T-helper 22 cell (primary cell): ENCODE data around the gene ZNF598.
"Not testable (repeated sequence)": the region's sequence is repeated elsewhere in the genome, so short reads cannot be mapped to it uniquely, and the experiment has no call there.

Source experiments
- DNase-seq: peaks from one replicate; pipeline ENCODE4 v3.0.0-alpha.2; 2020; ENCODE audit warnings: low read depth

The ZNF598 gene

DNA sequence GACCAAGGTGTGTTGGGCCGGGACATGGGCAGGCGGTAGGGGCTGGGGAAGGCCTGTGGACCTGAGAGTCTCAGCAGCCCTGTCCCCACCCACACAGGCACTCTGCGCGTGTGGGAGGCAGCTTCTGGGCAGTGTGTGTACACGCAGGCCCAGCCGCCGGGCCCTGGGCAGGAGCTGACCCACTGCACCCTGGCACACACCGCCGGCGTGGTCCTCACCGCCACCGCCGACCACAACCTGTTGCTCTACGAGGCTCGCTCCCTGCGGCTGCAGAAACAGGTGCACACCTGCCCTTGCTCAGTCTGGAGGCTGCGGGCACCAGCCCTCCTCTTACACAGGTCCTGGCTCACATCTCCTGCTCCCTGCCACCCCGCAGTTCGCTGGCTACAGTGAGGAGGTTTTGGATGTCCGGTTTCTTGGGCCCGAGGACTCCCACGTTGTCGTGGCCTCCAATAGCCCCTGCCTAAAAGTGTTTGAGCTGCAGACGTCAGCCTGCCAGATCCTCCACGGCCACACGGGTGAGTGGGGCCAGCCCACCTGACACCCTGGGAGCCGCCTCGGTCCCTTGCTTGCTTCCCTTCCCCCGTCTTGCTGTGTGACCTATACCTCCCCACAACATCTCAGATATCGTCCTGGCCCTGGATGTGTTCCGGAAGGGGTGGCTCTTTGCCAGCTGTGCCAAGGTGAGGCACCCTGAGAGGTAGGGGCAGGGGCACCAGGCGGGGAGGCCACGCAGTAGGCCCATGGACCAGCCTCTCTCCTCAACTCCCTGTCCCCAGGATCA lies 34.0 kb downstream of the ZNF598 start:
- DNase-seq: no peak

DNA sequence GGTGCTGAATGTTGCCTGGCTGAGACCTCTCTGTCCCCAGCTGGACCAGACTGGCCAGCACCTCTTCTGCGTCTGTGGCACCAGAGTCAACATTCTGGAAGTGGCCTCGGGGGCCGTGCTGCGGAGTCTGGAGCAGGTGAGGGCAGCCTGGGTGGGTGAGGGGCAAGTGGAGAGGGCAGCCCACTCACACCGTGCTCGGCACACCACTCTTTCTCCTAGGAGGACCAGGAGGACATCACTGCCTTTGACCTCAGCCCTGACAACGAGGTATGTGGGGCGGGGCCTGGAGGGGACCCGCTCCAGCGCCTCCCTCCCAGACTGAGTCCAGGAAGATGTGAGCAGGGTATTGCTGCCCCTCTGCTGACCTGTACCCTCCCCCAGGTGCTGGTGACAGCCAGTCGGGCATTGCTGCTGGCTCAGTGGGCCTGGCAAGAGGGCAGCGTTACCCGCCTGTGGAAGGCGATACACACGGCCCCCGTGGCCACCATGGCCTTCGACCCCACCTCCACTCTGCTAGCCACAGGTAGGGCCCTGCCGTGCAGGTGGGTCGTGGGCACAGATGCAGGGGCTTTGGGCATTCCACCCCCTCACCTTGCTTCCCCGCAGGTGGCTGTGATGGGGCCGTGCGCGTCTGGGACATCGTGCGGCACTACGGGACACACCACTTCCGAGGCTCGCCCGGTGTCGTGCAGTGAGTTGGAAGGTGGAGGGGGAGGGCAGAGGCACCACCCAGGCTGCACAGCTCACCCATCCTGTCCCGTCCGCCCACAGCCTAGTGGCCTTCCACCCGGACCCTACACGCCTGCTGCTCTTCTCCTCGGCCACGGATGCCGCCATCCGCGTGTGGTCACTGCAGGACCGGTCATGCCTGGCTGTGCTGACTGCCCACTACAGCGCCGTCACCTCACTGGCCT lies 35.2 kb downstream of the ZNF598 start:
- no peak for DNase-seq

DNA sequence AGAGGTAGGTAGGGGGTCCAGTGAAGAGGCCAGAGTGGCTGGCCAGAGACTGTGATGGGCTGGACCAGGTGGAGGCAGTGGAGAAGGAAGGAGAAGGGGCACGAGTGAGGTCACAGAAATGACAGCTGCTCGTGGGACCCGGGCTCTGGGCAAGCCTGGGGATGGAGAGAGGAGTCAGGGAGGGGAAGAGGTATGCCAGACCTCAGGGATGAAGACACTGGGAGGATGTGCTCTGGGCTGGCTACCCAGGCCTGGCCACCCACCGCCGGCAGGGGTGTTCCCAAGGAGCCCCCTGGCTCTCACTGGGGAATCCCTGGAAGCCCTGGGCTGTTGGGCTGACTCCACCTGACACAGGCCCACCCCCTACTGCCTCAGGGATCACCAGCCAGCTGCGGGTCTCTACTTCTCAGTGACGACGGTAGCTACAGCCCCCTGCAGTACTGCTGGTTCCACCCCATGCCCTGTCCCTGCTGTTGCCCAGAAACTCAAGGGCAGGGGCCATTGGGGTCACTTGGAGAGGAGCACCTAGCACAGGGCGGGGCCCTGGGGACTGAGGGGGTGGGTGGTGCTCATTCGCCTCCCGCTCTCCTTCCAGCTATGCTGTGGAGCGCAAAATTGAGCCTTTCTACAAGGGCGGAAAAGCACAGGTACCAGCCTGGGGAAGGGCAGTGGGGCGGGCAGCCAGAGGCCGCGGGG lies 36.0 kb downstream of the ZNF598 start:
- DNase-seq: no peak

DNA sequence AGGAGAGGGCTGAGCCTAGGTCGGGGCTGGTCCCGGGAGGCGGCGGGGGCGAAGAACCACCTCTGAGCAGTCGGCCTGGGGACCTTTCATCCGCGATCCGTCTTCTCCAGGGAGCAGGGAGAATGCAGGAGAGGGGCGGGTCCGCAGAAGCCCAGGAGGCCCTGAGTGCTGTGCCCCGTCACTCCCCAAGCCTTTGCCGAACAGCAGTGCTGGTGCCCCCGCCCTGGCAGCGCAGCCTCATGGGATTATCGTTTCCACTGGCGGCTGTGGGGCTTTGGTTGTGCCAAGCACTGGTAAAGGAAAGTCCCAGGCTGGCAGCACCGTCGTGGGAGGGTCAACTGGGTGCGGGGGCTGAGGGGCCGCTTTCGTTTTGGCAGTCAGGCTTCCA lies 37.1 kb downstream of the ZNF598 start:
- no peak for DNase-seq

DNA sequence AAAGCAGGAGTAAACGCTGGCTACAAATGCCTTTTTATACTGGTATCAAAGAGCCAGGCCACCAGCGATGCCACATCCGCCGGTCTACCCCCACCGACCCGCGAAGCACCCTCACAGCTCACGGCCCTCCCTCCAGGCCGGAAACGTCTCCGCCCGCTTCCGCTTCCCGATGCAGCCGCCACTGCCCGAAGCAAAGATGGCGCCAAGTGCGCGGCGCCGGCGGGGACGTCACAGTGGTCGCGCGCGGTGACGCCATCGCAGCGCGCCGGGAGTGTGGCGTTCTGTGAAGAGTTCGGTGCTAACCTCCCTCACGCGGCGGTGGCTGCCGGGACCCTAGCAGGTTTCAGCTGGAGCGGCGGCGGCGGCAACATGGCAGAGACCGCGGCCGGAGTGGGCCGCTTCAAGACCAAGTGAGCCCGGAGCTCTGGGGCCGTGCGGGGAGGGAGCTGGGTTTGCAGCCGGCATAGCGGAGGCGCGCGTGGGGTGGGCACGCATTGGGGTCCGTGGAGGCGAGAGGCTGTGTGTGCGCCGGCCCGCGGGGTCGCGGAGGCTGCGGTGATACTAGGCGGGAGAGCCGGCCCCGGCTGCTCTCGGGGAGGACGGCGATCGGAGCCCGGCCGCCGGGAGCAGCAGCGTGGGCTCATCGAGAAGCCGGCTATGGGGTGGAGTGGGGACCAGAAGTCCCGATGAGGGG lies 37.7 kb downstream of the ZNF598 start, which contains the start of gene TBL3:
Gene TBL3 (plus strand): TSS at position 258 of the 694 bp plus-strand sequence. CDS start 112 bp downstream, at position 370.
- peak; percentile 95 for DNase-seq

DNA sequence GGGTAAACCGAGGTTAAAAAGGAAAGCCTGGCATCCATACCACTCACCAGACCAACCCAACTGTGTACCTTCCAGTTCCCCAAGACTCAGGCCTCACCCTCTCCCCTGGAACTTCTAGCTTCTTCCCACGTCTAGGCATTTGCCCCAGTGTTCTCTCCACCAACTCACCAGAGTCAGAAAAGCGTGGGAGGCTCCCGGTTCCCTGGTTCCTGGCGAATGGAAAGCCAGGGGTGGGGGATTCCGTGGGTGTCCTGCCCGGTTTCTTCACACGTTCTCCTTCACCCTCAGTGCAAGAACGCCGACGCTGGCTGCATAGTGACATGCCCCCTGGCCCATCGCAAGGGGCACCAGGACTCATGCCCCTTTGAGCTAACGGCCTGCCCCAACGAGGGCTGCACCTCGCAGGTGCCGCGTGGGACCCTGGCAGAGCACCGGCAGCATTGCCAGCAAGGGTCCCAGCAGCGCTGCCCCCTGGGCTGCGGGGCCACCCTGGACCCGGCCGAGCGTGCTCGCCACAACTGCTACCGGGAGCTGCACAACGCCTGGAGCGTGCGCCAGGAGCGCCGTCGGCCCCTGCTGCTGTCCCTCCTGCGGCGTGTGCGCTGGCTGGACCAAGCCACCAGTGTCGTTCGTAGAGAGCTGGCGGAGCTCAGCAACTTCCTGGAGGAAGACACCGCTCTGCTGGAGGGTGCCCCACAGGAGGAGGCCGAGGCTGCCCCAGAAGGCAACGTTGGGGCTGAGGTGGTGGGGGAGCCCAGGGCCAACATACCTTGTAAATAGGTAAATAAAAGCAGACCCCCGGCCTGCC lies 41.3 kb downstream of the ZNF598 start:
- DNase-seq: no peak

DNA sequence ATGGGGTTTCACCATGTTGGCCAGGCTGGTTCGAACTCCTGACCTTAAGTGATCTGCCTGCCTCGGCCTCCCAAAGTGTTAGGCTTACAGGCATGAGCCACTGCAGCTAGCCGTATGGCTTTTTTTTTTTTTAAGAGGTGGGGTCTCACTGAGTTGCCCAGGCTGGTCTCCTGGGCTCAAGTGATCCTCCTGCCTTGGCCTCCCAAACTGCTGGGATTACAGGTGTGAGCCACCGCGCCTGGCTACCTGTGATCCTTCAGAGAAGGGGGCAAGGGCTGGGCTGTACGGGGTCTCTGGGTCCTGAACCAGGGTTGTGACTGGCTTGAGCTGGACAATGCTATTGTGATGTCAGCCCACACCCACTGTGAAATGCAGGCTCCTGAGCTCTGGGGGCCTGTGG lies 43.2 kb downstream of the ZNF598 start, which contains the start of gene RNF151:
Gene RNF151 (plus strand): TSS at position 397 of the 400 bp plus-strand sequence. CDS start 26 bp downstream, outside the sequence.
- no peak for DNase-seq

DNA sequence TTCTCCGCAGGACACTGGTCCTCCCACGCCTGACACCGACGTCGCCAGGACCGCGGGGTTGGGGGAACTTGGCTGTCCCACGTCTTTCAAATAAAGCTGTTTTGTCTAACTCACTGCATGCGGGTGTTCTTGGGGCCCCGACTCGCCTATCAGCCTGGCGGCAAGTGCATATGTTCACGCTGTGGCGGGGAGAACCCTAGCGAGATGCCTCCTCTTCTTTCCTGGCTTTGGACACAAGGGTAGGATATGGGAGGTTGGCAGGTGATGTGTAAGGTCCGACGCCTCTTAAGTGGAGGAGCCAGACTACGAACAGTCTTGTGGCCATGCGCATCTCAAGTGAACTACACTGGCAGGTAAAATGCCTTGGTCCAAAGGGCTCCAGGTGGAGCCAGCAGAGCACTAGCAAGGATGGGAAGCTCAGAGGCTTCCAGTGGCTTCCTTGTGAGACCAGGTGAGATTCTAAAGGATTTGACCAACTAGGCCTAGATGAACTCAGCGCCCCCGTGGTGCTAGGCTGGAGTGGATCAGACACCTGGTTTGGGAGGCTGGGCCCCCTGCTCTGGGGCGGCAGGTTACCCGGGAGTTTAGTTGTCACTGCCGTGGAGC lies 44.1 kb downstream of the ZNF598 start:
- no peak for DNase-seq

DNA sequence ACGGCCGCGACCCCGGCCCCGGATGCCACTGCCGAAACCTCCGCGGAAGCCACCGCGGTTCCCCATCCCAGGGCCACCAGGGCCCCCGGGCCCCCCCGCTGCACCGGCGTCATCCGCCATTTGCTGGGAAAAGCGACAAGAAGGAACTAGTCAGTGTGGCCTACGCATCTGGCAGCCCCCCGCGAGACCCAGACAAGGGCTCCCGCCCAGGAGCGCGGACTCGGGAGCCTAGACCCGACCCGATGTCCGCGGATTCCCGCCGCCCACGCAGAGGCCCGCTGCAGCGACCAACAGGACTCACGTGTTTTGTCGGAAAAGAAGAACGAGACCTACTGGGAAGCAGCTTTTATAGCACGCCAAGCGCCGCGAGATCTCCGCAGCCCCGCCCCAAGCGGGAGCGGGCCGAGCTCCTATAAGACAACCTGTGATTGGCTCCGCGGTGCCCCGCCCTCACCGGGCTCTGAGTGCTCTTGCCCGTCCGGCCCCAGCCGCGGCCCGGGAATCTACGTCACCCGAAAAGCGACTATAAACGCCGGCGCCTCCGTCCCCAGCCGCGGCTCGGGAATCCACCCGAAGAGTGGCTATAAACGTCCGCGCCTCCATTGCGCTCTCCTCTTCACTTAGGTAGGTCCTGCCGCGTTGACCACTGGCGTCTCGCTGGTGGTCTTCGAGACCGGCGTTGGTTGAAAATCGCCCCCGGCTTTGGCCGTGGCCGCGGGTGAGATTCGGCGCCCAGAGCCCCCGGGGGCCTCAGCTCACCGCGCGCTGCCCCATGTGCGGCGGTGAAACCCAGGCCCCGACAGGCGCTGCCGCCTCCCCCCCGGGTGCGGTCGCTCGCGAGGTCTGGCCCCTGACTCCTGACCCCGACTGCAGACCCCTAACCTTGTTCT lies 44.9 kb downstream of the ZNF598 start, which contains the start of gene RPS2:
Gene RPS2 (minus strand): TSS at position 321 of the 890 bp plus-strand sequence. CDS start 201 bp downstream, at position 120.
- peak; percentile 100 for DNase-seq

DNA sequence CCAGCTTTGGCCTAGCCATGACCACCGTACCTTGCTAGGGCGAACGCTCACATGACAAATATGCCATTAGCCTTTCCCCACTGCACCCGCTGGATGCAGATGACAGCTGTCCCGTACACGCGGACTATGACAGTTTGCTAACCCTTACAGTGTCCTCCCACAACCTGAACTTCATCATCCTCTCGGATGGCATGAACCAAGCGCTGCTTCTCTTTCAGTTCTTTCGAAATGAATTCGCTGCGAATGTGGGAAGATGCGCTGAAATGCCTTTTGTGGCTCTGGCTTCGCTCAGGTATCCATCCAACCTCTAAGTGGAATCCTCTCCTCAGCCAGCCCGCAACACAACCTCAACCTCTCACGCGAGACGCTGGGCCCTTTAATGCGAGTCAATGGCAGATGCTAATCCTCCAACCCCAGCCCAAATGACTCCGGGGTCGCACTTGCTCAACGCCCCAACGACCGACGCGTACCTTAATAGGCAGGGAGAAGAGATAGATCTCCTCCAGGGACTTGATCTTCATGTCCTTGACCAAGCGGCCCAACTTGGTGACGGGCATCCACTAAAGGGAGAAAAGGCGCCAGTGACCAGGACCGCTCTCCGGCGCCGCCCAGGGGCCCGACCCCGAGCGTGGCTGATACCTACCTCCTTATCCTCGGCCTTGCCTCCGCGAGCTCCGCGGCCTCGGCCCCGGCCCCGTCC lies 45.7 kb downstream of the ZNF598 start:
- DNase-seq: no peak

DNA sequence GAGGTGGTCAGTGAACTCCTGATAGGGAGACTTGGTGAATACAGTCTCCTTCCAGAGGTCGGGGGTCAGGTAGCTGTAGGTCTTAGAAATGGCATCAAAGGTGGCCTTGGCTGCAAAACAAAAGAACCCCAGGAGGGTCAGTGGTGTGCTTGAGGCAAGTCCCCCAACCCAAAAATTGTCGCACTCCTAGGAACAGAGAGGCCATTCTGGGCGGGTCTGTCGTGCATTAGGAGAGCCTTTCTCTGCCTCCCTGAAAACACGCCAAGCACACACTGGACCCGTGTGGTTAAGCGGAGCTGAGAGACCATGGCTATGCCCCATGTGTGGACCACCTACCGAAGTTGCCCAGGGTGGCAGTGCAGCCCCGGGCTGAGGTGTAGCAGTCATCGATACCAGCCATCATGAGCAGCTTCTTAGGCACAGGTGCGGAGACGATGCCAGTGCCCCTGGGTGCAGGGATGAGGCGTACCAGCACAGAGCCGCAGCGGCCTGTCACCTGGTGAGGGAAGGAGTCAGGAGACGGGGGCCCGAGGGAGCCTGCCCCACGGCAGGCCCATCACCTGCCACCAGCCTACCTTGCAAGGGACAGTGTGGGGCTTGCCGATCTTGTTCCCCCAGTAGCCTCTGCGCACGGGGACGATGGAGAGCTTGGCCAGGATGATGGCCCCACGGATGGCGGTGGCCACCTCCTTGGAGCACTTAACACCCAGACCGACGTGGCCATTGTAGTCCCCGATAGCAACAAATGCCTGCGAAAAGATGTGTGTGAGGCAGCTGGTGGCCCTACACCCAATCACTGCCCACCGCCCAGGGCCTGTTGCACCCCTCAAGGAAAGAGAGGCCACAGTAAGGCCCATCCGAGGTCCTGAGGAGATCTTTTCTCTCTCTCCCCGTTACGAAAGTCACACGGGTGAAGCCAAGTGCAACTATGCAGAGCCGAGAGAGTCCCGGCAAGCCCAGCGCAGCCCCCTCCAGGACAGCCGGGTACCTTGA lies 47.2 kb downstream of the ZNF598 start:
- not testable (repeated sequence) for DNase-seq

DNA sequence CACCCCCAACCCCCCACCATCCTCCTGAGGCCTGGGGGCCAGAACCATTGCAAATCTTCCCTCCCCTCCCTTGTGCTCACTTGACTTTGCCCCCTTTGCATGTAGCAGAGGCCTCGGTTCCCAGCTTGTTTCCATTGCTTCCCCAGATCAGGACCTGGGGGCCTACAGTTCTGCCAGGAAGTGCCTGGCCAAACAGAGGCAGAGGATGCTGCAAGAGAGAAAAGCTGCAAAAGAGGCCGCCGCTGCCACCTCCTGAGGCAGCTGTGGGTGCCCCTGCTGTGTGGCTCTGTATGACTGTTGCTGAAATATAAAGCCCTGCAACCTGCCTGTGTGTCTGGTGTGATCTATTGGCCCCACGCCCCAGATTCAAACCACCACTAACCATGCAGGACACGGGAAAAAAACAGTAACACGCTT lies 48.0 kb downstream of the ZNF598 start:
- no peak for DNase-seq

DNA sequence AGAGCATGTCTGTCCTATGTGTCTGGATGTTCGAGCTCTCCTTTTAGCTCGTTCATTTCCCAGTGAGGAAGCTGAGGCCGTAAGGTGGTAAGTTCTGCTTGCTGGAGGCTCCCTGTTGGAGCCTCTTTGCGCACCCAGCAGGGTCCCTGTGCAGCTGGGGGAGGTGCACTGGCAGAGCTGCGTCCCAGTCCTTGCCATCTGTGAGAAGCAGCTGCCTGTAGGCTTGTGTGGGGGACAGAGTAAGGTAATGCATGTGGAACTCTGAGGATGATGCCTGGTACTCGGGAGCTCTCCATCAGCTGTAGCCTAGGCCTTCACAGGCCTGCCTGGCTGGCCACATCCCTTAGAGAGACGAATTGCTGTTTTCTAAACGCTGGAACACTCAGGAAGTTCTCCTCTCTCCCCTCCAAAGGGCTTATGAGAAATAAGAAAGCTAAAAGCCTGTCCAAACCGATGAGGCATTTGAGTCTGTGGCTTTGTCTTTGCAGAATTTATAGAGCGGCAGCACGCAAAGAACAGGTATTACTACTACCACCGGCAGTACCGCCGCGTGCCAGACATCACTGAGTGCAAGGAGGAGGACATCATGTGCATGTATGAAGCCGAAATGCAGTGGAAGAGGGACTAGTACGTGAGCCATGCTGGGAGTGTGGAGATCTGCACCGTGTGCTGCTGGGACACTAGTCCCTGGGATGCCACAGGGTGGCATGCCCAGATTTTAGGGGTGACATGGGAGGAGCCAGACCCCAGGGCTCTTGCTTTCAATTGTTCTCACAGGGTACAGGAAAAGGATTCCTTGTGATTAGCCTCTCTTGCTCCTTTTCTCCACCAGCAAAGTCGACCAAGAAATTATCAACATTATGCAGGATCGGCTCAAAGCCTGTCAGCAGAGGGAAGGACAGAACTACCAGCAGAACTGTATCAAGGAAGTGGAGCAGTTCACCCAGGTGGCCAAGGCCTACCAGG lies 48.7 kb downstream of the ZNF598 start:
- DNase-seq: no peak

DNA sequence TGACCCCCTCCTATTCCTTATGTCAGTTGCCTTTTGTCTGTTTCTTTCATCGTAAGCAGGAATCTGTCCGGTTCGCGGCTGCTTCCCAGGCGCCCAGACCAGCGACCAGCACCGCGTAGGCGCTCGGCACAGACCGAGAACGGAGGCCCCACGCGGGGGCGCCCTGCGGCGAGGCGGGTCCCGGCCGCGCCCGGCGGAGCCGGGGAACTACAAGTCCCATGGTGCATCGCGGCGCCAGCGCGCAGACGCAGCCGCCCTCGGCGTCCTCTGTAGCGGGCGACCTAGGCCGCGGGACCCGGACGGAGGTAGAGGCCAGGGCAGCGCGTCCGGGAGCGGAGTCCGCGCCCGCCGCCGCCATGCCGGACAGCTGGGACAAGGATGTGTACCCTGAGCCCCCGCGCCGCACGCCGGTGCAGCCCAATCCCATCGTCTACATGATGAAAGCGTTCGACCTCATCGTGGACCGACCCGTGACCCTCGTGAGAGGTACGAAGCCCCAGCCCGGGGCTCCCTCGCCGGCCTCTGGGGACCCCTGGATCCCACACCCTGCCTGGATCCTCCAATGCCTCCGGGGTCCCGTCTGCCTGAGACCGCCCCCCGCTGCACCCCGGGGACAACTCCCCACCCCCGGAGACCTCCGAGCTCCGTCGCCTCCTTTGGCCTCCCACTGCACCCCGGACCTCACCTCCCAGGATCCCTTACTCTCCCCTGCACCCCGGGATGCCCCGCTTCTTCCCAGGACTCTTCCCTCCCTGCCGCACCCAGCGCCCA lies 50.2 kb downstream of the ZNF598 start, which contains the start of gene NDUFB10:
Gene NDUFB10 (plus strand): TSS at position 270 of the 771 bp plus-strand sequence. CDS start 87 bp downstream, at position 357.
- DNase-seq: peak; percentile 79

DNA sequence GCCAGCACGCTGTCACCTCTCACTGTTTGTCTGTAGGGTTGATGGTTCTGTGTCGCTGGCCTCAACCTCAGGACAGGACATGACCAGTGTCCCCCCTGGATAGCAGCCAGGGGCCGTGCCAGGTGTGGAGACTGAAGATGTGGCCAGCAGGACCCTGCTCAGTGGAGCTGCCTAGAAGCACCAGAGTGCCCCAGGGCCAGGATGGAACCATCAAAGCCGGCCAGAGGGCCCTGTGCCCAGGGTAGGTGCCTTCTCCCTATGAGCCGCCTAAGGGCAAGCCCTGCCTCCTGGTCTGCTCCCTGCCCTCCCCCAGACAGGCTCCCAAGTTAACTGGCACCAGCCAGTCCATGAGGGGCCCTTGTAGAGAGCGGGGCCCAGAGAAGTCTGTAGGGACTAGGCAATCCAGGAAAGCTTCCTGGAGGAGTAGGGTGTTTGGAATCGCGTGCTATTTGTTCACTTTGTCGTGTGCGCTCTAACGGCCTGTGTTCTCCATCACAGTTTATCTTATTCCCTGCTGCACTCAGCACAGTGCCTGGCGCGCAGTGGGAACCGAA lies 50.8 kb downstream of the ZNF598 start:
- no peak for DNase-seq
